IMR-90 (cell line): Measurements from ENCODE around the gene LRRC18. TPM values are rescaled to one million over a fixed set of nuclear protein-coding genes. Genes with fewer than 3 reads are reported as not detected.

Source experiments
- ATAC-seq: fragments of 200-7000 bp; cut with Tn5 transposase; 2 replicates; pipeline ENCODE4 v1.9.1; 2020; ENCODE audit warnings: low read depth, mild to moderate bottlenecking, moderate library complexity
- BruUV-seq: library from RNA; stranded (reverse); fragments of 400-500 nt; replicated peaks from 2 replicates; lab custom pipeline; 2021; lab: Mats Ljungman, UMichigan
- CTCF ChIA-PET: fragments of 300-600 bp; formaldehyde crosslinking; extraction: SDS; loops from one replicate; lab custom pipeline; 2021; ENCODE audit warnings: antibody characterized with exemption; lab: Yijun Ruan, JAX
- POLR2A ChIA-PET: fragments of 300-600 bp; sonication (Branson Sonifier 250); formaldehyde crosslinking; loops from one replicate; lab custom pipeline; 2022; ENCODE audit warnings: antibody characterized with exemption; ENCODE audit not compliant: unreplicated experiment; lab: Charles Lee
- DNase-seq: peaks from one replicate; pipeline ENCODE4 v3.0.0; 2013
- H2AFZ ChIP-seq: replicated peaks from 2 replicates; pipeline ENCODE3; 2013; ENCODE audit warnings: low read length, mild to moderate bottlenecking; ENCODE audit not compliant: poor library complexity
- H2AK5ac ChIP-seq: 2 replicates; pipeline ENCODE4 v1.6.1; 2013; ENCODE audit warnings: low read depth, low read length, inconsistent platforms
- H2AK9ac ChIP-seq: replicated peaks from 2 replicates; pipeline ENCODE3; 2013; ENCODE audit warnings: mild to moderate bottlenecking, low read depth, low read length, moderate library complexity; ENCODE audit not compliant: poor library complexity
- H2BK120ac ChIP-seq: 2 replicates; pipeline ENCODE4 v1.6.1; 2013; ENCODE audit warnings: low read depth, low read length, inconsistent platforms
- H2BK15ac ChIP-seq: 3 replicates; pipeline ENCODE4 v1.6.1; 2013; ENCODE audit warnings: low read depth, low read length, inconsistent platforms
- H2BK20ac ChIP-seq: 2 replicates; pipeline ENCODE4 v1.6.1; 2013; ENCODE audit warnings: low read depth, mild to moderate bottlenecking, inconsistent platforms, low read length, moderate library complexity
- H2BK5ac ChIP-seq: 2 replicates; pipeline ENCODE4 v1.6.1; 2013; ENCODE audit warnings: mild to moderate bottlenecking, low read depth, low read length, inconsistent platforms; ENCODE audit not compliant: poor library complexity, severe bottlenecking
- H3K14ac ChIP-seq: replicated peaks from 2 replicates; pipeline ENCODE4 v1.6.1; 2013; ENCODE audit warnings: low read depth, low read length, inconsistent platforms
- H3K18ac ChIP-seq: 2 replicates; pipeline ENCODE4 v1.6.1; 2013; ENCODE audit warnings: low read depth, low read length, control low read depth
- H3K23ac ChIP-seq: 2 replicates; pipeline ENCODE4 v1.6.1; 2013; ENCODE audit warnings: low read depth, low read length, inconsistent platforms
- H3K27ac ChIP-seq: 2 replicates; pipeline ENCODE4 v1.5.1; 2013; ENCODE audit warnings: mild to moderate bottlenecking, control low read depth, low read length; ENCODE audit not compliant: insufficient read depth
- H3K27me3 ChIP-seq: 2 replicates; pipeline ENCODE4 v1.6.1; 2013; ENCODE audit warnings: low read length; ENCODE audit not compliant: control insufficient read depth, insufficient read depth
- H3K36me3 ChIP-seq: 2 replicates; pipeline ENCODE4 v1.6.1; 2013; ENCODE audit warnings: low read length, mixed read lengths; ENCODE audit not compliant: control insufficient read depth, insufficient read depth
- H3K4ac ChIP-seq: 2 replicates; pipeline ENCODE4 v1.6.1; 2013; ENCODE audit warnings: low read depth, low read length, inconsistent platforms
- H3K4me1 ChIP-seq: 2 replicates; pipeline ENCODE4 v1.6.1; 2013; ENCODE audit warnings: low read length, mixed read lengths; ENCODE audit not compliant: control insufficient read depth, insufficient read depth
- H3K4me2 ChIP-seq: 2 replicates; pipeline ENCODE4 v1.6.1; 2013; ENCODE audit warnings: low read depth, mild to moderate bottlenecking, control low read depth, low read length, moderate library complexity
- H3K4me3 ChIP-seq: 2 replicates; pipeline ENCODE4 v1.5.1; 2013; ENCODE audit warnings: low read depth, mild to moderate bottlenecking, control low read depth, low read length, moderate library complexity; ENCODE audit not compliant: insufficient read depth
- H3K56ac ChIP-seq: 2 replicates; pipeline ENCODE4 v1.6.1; 2013; ENCODE audit warnings: low read length, inconsistent platforms; ENCODE audit not compliant: insufficient read depth; ENCODE audit errors: extremely low read depth
- H3K79me1 ChIP-seq, 2 experiments: 2 replicates each; pipeline ENCODE4 v1.6.1; 2013; ENCODE audit warnings: low read length in 2 of 2, inconsistent platforms in 1 of 2, low read depth in 1 of 2
- H3K9ac ChIP-seq: 2 replicates; pipeline ENCODE4 v1.6.1; 2013; ENCODE audit warnings: low read depth, low read length, control low read depth
- H3K9me1 ChIP-seq: 2 replicates; pipeline ENCODE4 v1.6.1; 2013; ENCODE audit warnings: low read length, inconsistent platforms; ENCODE audit not compliant: insufficient read depth
- H3K9me3 ChIP-seq: 2 replicates; pipeline ENCODE4 v1.6.1; 2013; ENCODE audit warnings: low read length; ENCODE audit not compliant: control insufficient read depth, insufficient read depth
- H4K20me1 ChIP-seq: 2 replicates; pipeline ENCODE4 v1.6.1; 2013; ENCODE audit warnings: low read length, inconsistent platforms; ENCODE audit not compliant: insufficient read depth
- H4K5ac ChIP-seq: 2 replicates; pipeline ENCODE4 v1.6.1; 2013; ENCODE audit warnings: mild to moderate bottlenecking, low read depth, low read length, control low read depth
- H4K8ac ChIP-seq, 2 experiments: 2 replicates each; pipeline ENCODE4 v1.6.1; 2013; ENCODE audit warnings: low read depth in 2 of 2, low read length in 2 of 2, control low read depth in 1 of 2, inconsistent platforms in 1 of 2
- H4K91ac ChIP-seq: 2 replicates; pipeline ENCODE4 v1.6.1; 2013; ENCODE audit warnings: low read depth, low read length, inconsistent platforms; ENCODE audit not compliant: insufficient read depth
- BHLHE40 ChIP-seq: fragments of 150-350 bp; IDR thresholded peaks from 2 replicates; pipeline ENCODE4 v1.6.1; 2016; ENCODE audit warnings: mild to moderate bottlenecking, low read depth, low read length
- FOS ChIP-seq: fragments of 150-350 bp; IDR thresholded peaks from 2 replicates; pipeline ENCODE4 v1.6.1; 2016; ENCODE audit warnings: low read depth, low read length
- MAFK ChIP-seq: IDR thresholded peaks from 2 replicates; pipeline ENCODE4 v1.6.1; 2012; ENCODE audit warnings: low read depth, low read length, improper control_type of control experiment
- MXI1 ChIP-seq: IDR thresholded peaks from 2 replicates; pipeline ENCODE4 v1.6.1; 2012; ENCODE audit warnings: low read depth, mild to moderate bottlenecking, low read length, moderate library complexity, borderline replicate concordance
- NFE2L2 ChIP-seq: fragments of 150-350 bp; IDR thresholded peaks from 2 replicates; pipeline ENCODE4 v1.6.1; 2016; ENCODE audit warnings: low read depth, mild to moderate bottlenecking, low read length
- POLR2A ChIP-seq: IDR thresholded peaks from 2 replicates; pipeline ENCODE4 v1.6.1; 2012; ENCODE audit warnings: mild to moderate bottlenecking, low read depth, low read length
- RAD21 ChIP-seq: IDR thresholded peaks from 2 replicates; pipeline ENCODE4 v1.6.1; 2012; ENCODE audit warnings: low read length, improper control_type of control experiment
- RCOR1 ChIP-seq: IDR thresholded peaks from 2 replicates; pipeline ENCODE4 v1.6.1; 2012; ENCODE audit warnings: mild to moderate bottlenecking, low read length, improper control_type of control experiment; ENCODE audit not compliant: insufficient replicate concordance
- RFX5 ChIP-seq: IDR thresholded peaks from 2 replicates; pipeline ENCODE4 v1.8.0; 2012; ENCODE audit warnings: low read depth, mild to moderate bottlenecking, low read length, moderate library complexity
- SMC3 ChIP-seq: fragments of 150-350 bp; IDR thresholded peaks from 2 replicates; pipeline ENCODE4 v1.6.1; 2016; ENCODE audit warnings: low read depth, mild to moderate bottlenecking, antibody characterized with exemption, low read length, moderate library complexity
- WGBS, 2 experiments: methylation state at CpG; one replicate each; pipeline versions ENCODE4 v1.1.5 to v1.1.7; 2013; ENCODE audit warnings: missing lambda C conversion rate in 2 of 2; ENCODE audit not compliant: insufficient read length in 1 of 2; ENCODE audit errors: extremely low coverage in 2 of 2; 5-methylcytosine and 5-hydroxymethylcytosine counted together
- dilution Hi-C: fragments of 300-500 bp; cut with HindIII; formaldehyde crosslinking; loops from one replicate; pipeline ENCODE4 v1.14.3; 2018; ENCODE audit warnings: low sequenced_read_pairs; ENCODE audit not compliant: unreplicated experiment
- in situ Hi-C: fragments of 300-500 bp; cut with MboI; formaldehyde crosslinking; loops from 3 replicates; pipeline ENCODE4 v1.14.3; 2019; ENCODE audit warnings: low sequenced_read_pairs, inconsistent platforms, mixed read lengths
- intact Hi-C: fragments of 100-400 bp; cut with micrococcal nuclease; formaldehyde crosslinking; loops from 2 replicates; pipeline ENCODE4 v1.10.0; 2022
- polyA plus RNA-seq, 3 experiments: library from polyadenylated mRNA; depleted of rRNA; stranded (reverse); fragments of >200 nt; gene quantifications; 2 replicates each; pipeline ENCODE4 v1.2.3, GENCODE V29; 2012; ENCODE audit warnings: low replicate concordance in 1 of 3
- total RNA-seq: library from RNA; depleted of rRNA; stranded (reverse); fragments of >200 nt; gene quantifications from 2 replicates; pipeline ENCODE4 v1.2.3, GENCODE V29; 2012
- TF ChIP-seq, protein P1 (sequence below): conservative IDR thresholded peaks from 2 replicates; pipeline ENCODE4 v1.5.1; 2012; ENCODE audit warnings: mild to moderate bottlenecking, low read depth, low read length, improper control_type of control experiment
- TF ChIP-seq, protein P2 (sequence below): fragments of 150-350 bp; IDR thresholded peaks from 2 replicates; pipeline ENCODE4 v1.6.1; 2017; ENCODE audit warnings: mild to moderate bottlenecking, antibody characterized with exemption, low read length, low read depth

The LRRC18 gene
- total and polyA plus RNA-seq, 2 of the 4 experiments (the other 2 are of a cell fraction) = not detected

DNA sequence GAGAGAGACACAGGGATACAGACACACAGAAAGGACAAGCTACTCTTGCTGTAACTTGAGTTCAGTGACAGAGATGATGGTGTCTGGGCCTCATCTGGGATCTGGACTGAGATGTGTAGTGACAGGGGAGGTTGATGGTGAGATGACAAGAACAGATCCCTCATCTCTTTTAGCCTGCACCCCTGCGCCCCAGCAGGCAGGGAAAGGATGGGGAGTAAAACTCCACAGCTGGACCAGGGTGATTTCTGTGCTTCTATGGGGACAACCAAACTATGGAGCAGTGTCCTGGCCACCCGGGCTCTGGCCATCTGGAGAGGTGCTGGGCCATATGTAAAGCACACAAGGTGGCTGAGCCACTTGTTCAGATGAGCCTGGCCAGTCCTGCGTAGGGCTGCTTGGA lies 4.5 kb upstream of the LRRC18 start:
- intact Hi-C loops (no loop called here), dilution Hi-C loops (no loop called here), in situ Hi-C loops (no loop called here)
- TF ChIP-seq NFE2L2 = no peak
- TF ChIP-seq RCOR1 = no peak
- no peak for TF ChIP-seq RFX5
- TF ChIP-seq POLR2A = no peak
- no peak for TF ChIP-seq FOS
- no peak for TF ChIP-seq MXI1
- TF ChIP-seq, protein P1, sequence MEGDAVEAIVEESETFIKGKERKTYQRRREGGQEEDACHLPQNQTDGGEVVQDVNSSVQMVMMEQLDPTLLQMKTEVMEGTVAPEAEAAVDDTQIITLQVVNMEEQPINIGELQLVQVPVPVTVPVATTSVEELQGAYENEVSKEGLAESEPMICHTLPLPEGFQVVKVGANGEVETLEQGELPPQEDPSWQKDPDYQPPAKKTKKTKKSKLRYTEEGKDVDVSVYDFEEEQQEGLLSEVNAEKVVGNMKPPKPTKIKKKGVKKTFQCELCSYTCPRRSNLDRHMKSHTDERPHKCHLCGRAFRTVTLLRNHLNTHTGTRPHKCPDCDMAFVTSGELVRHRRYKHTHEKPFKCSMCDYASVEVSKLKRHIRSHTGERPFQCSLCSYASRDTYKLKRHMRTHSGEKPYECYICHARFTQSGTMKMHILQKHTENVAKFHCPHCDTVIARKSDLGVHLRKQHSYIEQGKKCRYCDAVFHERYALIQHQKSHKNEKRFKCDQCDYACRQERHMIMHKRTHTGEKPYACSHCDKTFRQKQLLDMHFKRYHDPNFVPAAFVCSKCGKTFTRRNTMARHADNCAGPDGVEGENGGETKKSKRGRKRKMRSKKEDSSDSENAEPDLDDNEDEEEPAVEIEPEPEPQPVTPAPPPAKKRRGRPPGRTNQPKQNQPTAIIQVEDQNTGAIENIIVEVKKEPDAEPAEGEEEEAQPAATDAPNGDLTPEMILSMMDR = no peak
- TF ChIP-seq SMC3 = no peak
- TF ChIP-seq BHLHE40 = no peak
- TF ChIP-seq, protein P2, sequence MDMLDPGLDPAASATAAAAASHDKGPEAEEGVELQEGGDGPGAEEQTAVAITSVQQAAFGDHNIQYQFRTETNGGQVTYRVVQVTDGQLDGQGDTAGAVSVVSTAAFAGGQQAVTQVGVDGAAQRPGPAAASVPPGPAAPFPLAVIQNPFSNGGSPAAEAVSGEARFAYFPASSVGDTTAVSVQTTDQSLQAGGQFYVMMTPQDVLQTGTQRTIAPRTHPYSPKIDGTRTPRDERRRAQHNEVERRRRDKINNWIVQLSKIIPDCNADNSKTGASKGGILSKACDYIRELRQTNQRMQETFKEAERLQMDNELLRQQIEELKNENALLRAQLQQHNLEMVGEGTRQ = no peak
- TF ChIP-seq MAFK = no peak
- no peak for TF ChIP-seq RAD21
- Histone ChIP-seq H3K9me3 (no peaks in the 10 kb centered on the region), H2AK9ac (no peak overlapping the region), H3K79me1 (no peaks in the 10 kb centered on the region), H3K4me2 (no peak overlapping the region), H2AFZ (no peak overlapping the region), H3K14ac (no peak overlapping the region), H3K27me3 (peaks cover 14% of the 10 kb centered on the region), H2AK5ac (no peak overlapping the region), H3K9me1 (no peaks in the 10 kb centered on the region), H4K91ac (no peak overlapping the region), H3K27ac (no peak overlapping the region), H3K4ac (no peak overlapping the region), H3K4me3 (no peak overlapping the region), H4K20me1 (no peaks in the 10 kb centered on the region), H2BK15ac (no peak overlapping the region), H3K36me3 (no peaks in the 10 kb centered on the region), H2BK20ac (no peak overlapping the region), H3K23ac (no peak overlapping the region), H3K56ac (no peak overlapping the region), H3K4me1 (no peaks in the 10 kb centered on the region), H4K8ac (no peak overlapping the region), H3K18ac (no peak overlapping the region), H4K5ac (no peak overlapping the region), H2BK5ac (no peak overlapping the region), H3K9ac (no peak overlapping the region), H2BK120ac (no peak overlapping the region)
- WGBS, 2 experiments = 40% methylated on average over 1 of the region's 3 CpGs; no CpG with 5 or more reads in 1 of the 2 experiments
- POLR2A ChIA-PET = no interaction called here
- CTCF ChIA-PET = no interaction called here
- ATAC-seq (no peak), DNase-seq (no peak)
- no TSS peak for BruUV-seq
